HEK293 (cell line): ENCODE results near the gene SNRNP70.

Source experiments
- CTCF ChIA-PET: fragments of 350-600 bp; formaldehyde crosslinking; extraction: SDS; loops from one replicate; lab custom pipeline; 2021; ENCODE audit warnings: antibody characterized with exemption; lab: Yijun Ruan, JAX
- POLR2A ChIA-PET: fragments of 300-600 bp; formaldehyde crosslinking; extraction: SDS; loops from one replicate; lab custom pipeline; 2020; ENCODE audit warnings: antibody characterized with exemption, inconsistent platforms; lab: Yijun Ruan, JAX
- H3K27ac ChIP-seq: fragments of 200-500 bp; sonication (Bioruptor generic); 2 replicates; pipeline ENCODE4 v1.5.1; 2014; ENCODE audit warnings: low read depth, low read length, control low read depth, inconsistent platforms; ENCODE audit errors: extremely low read depth
- H3K36me3 ChIP-seq, 2 experiments: fragments of 200-500 bp in 1 of 2; sonication (Bioruptor generic) in 1 of 2; 1 replicate in 1 of 2; 2 replicates in 1 of 2; pipeline ENCODE4 v1.5.1; 2014 to 2017; ENCODE audit warnings: inconsistent platforms in 2 of 2, low read length in 2 of 2; ENCODE audit not compliant: control insufficient read depth in 2 of 2, insufficient read depth in 1 of 2
- H3K4me1 ChIP-seq: fragments of 200-500 bp; sonication (Bioruptor generic); 2 replicates; pipeline ENCODE4 v1.5.1; 2014; ENCODE audit warnings: mild to moderate bottlenecking, low read length, inconsistent platforms; ENCODE audit not compliant: control insufficient read depth, insufficient read depth
- H3K4me3 ChIP-seq: 2 replicates; pipeline ENCODE4 v1.5.1; 2011; ENCODE audit warnings: low read depth, mild to moderate bottlenecking, control low read depth, low read length, moderate library complexity
- H3K9me3 ChIP-seq: fragments of 200-500 bp; sonication (Bioruptor generic); 2 replicates; pipeline ENCODE4 v1.5.1; 2014; ENCODE audit warnings: low read depth, low read length, inconsistent platforms; ENCODE audit not compliant: control insufficient read depth, insufficient read depth
- ZNF133 ChIP-seq: fragments of 450-650 bp; formaldehyde crosslinking; IDR thresholded peaks from 2 replicates; pipeline ENCODE4 v1.5.1; 2016; ENCODE audit warnings: missing biosample characterization, missing genetic modification characterization
- ZNF155 ChIP-seq: fragments of 450-650 bp; formaldehyde crosslinking; IDR thresholded peaks from 2 replicates; pipeline ENCODE4 v1.5.1; 2016; ENCODE audit warnings: missing biosample characterization, missing genetic modification characterization
- ZNF2 ChIP-seq: fragments of 450-650 bp; formaldehyde crosslinking; IDR thresholded peaks from 2 replicates; pipeline ENCODE4 v1.5.1; 2016; ENCODE audit warnings: missing biosample characterization, missing genetic modification characterization
- ZNF324 ChIP-seq: fragments of 450-650 bp; formaldehyde crosslinking; IDR thresholded peaks from 2 replicates; pipeline ENCODE4 v1.5.1; 2016; ENCODE audit warnings: missing biosample characterization, missing genetic modification characterization
- ZNF549 ChIP-seq: fragments of 450-650 bp; IDR thresholded peaks from 2 replicates; pipeline ENCODE4 v1.5.1; 2018; ENCODE audit warnings: missing biosample characterization, missing genetic modification characterization, mild to moderate bottlenecking, inconsistent platforms, moderate library complexity
- ZNF623 ChIP-seq: fragments of 450-650 bp; formaldehyde crosslinking; IDR thresholded peaks from 2 replicates; pipeline ENCODE4 v1.5.1; 2016; ENCODE audit warnings: missing biosample characterization, missing genetic modification characterization
- ZNF664 ChIP-seq: fragments of 450-650 bp; formaldehyde crosslinking; IDR thresholded peaks from 2 replicates; pipeline ENCODE4 v1.5.1; 2016; ENCODE audit warnings: missing biosample characterization, missing genetic modification characterization
- ZSCAN30 ChIP-seq: fragments of 450-650 bp; IDR thresholded peaks from 2 replicates; pipeline ENCODE4 v1.5.1; 2018; ENCODE audit warnings: missing biosample characterization, mild to moderate bottlenecking, missing genetic modification characterization, moderate library complexity
- TF ChIP-seq, protein P1 (sequence below): fragments of 450-650 bp; formaldehyde crosslinking; IDR thresholded peaks from 2 replicates; pipeline ENCODE4 v1.5.1; 2016; ENCODE audit warnings: missing biosample characterization, missing genetic modification characterization
- TF ChIP-seq, protein P2 (sequence below): fragments of 450-650 bp; formaldehyde crosslinking; IDR thresholded peaks from 2 replicates; pipeline ENCODE4 v1.5.1; 2017; ENCODE audit warnings: missing biosample characterization, missing genetic modification characterization
- TF ChIP-seq, protein P3 (sequence below): fragments of 450-650 bp; formaldehyde crosslinking; IDR thresholded peaks from 2 replicates; pipeline ENCODE4 v1.5.1; 2016; ENCODE audit warnings: missing biosample characterization, missing genetic modification characterization
- TF ChIP-seq, protein P4 (sequence below): fragments of 450-650 bp; formaldehyde crosslinking; IDR thresholded peaks from 2 replicates; pipeline ENCODE4 v1.5.1; 2016; ENCODE audit warnings: missing biosample characterization, missing genetic modification characterization

The SNRNP70 gene

DNA sequence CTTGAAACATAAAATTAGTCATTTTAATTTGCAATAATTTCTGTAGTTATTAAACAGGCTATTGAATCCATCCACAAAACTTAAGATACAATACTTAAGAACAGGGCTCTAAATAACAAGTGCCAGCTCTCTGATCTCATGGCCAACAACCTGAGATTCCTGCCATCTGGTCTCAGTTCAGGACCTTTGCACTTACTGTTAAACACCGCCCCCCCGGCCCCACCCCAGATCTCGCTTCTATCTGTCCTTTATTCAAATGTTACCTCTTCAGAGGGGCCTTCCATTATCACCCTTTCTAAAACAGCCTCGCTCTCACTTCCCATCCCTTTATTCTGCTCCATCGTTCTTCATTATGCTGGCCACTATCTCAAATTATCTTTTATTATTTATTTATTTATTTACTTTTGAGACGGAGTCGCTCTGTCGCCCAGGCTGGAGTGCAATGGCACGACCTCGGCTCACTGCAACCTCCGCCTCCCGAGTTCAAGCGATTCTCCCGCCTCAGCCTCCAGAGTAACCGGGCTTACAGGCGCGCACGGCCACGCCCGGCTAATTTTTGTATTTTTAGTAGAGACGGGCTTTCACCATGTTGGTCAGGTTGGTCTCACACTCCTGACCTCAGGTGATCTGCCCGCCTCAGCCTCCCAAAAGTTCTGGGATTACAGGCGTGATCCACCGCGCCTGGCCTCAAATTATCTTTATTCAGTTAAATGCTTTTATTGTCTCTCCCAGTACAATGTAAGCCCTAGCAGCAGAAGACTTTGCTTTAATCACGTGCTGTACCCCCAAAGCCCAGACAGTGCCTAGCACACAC, 838 bp upstream of the SNRNP70 start:
- ChIA-PET CTCF (interaction anchor here (1.0 kb wide), 1 partner anchor 11 kb away, joined by 3 read pairs; no protein-coding TSS in a partner anchor), POLR2A (no interaction called here)

DNA sequence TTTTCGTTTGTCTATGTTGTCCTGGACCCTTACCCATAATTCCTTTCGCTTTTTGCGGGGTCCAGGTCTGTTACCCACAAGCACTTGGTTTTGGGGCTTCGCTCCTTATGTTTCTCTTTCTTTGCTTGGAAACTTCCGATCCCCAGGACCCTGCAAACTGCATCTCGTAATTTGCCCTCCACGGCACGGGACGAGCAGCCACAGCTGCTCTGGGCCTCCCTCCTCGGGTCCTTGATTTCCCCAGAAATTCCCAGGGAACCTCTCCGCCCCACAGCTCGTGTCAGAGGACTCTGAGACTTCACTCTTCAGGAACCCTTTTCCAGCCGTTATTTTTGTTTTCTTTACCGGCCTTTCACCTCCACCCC, 599 bp downstream of the SNRNP70 start:
- ChIA-PET POLR2A (interaction anchor here (0.6 to 1.2 kb wide), 3 partner anchors 10 to 92 kb away, joined by 3 read pairs; partner anchors contain the start of genes GYS1 and RUVBL2), CTCF (interaction anchor here (0.6 to 4.0 kb wide), 3 partner anchors 12 to 38 kb away, joined by 3 to 36 read pairs (median 4); no protein-coding TSS in a partner anchor)
- Histone ChIP-seq H3K36me3 (peaks cover 42 to 45% of the 10 kb centered on the region in 2 experiments), H3K9me3 (no peaks in the 10 kb centered on the region), H3K27ac (peak overlapping the region; percentile 92), H3K4me3 (peak overlapping the region; percentile 89), H3K4me1 (peaks cover 5% of the 10 kb centered on the region; the same call in 1 of the 2 replicates)
- TF ChIP-seq ZNF133 (tag by site-specific recombination), result 0 out of 2 replicates have a peak, but pooled peaks have one; percentile 6
- TF ChIP-seq, protein P1, sequence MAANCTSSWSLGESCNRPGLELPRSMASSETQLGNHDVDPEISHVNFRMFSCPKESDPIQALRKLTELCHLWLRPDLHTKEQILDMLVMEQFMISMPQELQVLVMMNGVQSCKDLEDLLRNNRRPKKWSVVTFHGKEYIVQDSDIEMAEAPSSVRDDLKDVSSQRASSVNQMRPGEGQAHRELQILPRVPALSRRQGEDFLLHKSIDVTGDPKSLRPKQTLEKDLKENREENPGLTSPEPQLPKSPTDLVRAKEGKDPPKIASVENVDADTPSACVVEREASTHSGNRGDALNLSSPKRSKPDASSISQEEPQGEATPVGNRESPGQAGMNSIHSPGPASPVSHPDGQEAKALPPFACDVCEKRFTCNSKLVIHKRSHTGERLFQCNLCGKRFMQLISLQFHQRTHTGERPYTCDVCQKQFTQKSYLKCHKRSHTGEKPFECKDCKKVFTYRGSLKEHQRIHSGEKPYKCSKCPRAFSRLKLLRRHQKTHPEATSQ (tag by site-specific recombination), result no peak

More for the DNA sequence above, 838 bp upstream of the SNRNP70 start:
- TF ChIP-seq ZNF623 (tag by site-specific recombination) (peak; percentile 30; the same call in 1 of the 2 replicates), ZNF549 (tag by site-specific recombination) (no peak), ZNF155 (tag by site-specific recombination) (no peak), ZSCAN30 (peak; percentile 59; the same call in 1 of the 2 replicates), ZNF324 (tag by site-specific recombination) (0 out of 2 replicates have a peak, but pooled peaks have one; percentile 18), ZNF2 (tag by site-specific recombination) (peak; percentile 12; the same call in 1 of the 2 replicates), ZNF664 (tag by site-specific recombination) (peak; percentile 72; the same call in 1 of the 2 replicates)
- TF ChIP-seq, protein P2, sequence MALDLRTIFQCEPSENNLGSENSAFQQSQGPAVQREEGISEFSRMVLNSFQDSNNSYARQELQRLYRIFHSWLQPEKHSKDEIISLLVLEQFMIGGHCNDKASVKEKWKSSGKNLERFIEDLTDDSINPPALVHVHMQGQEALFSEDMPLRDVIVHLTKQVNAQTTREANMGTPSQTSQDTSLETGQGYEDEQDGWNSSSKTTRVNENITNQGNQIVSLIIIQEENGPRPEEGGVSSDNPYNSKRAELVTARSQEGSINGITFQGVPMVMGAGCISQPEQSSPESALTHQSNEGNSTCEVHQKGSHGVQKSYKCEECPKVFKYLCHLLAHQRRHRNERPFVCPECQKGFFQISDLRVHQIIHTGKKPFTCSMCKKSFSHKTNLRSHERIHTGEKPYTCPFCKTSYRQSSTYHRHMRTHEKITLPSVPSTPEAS (tag by site-specific recombination), result peak; percentile 27; the same call in 1 of the 2 replicates
- TF ChIP-seq, protein P3, sequence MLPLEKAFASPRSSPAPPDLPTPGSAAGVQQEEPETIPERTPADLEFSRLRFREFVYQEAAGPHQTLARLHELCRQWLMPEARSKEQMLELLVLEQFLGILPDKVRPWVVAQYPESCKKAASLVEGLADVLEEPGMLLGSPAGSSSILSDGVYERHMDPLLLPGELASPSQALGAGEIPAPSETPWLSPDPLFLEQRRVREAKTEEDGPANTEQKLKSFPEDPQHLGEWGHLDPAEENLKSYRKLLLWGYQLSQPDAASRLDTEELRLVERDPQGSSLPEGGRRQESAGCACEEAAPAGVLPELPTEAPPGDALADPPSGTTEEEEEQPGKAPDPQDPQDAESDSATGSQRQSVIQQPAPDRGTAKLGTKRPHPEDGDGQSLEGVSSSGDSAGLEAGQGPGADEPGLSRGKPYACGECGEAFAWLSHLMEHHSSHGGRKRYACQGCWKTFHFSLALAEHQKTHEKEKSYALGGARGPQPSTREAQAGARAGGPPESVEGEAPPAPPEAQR (tag by site-specific recombination), result 0 out of 2 replicates have a peak, but pooled peaks have one; percentile 81
- TF ChIP-seq, protein P4, sequence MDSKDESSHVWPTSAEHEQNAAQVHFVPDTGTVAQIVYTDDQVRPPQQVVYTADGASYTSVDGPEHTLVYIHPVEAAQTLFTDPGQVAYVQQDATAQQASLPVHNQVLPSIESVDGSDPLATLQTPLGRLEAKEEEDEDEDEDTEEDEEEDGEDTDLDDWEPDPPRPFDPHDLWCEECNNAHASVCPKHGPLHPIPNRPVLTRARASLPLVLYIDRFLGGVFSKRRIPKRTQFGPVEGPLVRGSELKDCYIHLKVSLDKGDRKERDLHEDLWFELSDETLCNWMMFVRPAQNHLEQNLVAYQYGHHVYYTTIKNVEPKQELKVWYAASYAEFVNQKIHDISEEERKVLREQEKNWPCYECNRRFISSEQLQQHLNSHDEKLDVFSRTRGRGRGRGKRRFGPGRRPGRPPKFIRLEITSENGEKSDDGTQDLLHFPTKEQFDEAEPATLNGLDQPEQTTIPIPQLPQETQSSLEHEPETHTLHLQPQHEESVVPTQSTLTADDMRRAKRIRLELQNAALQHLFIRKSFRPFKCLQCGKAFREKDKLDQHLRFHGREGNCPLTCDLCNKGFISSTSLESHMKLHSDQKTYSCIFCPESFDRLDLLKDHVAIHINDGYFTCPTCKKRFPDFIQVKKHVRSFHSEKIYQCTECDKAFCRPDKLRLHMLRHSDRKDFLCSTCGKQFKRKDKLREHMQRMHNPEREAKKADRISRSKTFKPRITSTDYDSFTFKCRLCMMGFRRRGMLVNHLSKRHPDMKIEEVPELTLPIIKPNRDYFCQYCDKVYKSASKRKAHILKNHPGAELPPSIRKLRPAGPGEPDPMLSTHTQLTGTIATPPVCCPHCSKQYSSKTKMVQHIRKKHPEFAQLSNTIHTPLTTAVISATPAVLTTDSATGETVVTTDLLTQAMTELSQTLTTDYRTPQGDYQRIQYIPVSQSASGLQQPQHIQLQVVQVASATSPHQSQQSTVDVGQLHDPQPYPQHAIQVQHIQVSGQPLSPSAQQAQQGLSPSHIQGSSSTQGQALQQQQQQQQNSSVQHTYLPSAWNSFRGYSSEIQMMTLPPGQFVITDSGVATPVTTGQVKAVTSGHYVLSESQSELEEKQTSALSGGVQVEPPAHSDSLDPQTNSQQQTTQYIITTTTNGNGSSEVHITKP (tag by site-specific recombination), result no peak
- Histone ChIP-seq H3K4me1 (peaks cover 5% of the 10 kb centered on the region; the same call in 1 of the 2 replicates), H3K27ac (peak overlapping the region; percentile 56), H3K9me3 (no peaks in the 10 kb centered on the region), H3K36me3 (peaks cover 28 to 31% of the 10 kb centered on the region in 2 experiments), H3K4me3 (peak overlapping the region; percentile 29)
